CMK (cell line): ENCODE results near the gene SLC32A1.

Experiments used
- DNase-seq: peaks from one replicate; pipeline ENCODE4 v3.0.0-alpha.2; 2010; ENCODE audit warnings: low read depth

The SLC32A1 gene, protein sequence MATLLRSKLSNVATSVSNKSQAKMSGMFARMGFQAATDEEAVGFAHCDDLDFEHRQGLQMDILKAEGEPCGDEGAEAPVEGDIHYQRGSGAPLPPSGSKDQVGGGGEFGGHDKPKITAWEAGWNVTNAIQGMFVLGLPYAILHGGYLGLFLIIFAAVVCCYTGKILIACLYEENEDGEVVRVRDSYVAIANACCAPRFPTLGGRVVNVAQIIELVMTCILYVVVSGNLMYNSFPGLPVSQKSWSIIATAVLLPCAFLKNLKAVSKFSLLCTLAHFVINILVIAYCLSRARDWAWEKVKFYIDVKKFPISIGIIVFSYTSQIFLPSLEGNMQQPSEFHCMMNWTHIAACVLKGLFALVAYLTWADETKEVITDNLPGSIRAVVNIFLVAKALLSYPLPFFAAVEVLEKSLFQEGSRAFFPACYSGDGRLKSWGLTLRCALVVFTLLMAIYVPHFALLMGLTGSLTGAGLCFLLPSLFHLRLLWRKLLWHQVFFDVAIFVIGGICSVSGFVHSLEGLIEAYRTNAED

DNA sequence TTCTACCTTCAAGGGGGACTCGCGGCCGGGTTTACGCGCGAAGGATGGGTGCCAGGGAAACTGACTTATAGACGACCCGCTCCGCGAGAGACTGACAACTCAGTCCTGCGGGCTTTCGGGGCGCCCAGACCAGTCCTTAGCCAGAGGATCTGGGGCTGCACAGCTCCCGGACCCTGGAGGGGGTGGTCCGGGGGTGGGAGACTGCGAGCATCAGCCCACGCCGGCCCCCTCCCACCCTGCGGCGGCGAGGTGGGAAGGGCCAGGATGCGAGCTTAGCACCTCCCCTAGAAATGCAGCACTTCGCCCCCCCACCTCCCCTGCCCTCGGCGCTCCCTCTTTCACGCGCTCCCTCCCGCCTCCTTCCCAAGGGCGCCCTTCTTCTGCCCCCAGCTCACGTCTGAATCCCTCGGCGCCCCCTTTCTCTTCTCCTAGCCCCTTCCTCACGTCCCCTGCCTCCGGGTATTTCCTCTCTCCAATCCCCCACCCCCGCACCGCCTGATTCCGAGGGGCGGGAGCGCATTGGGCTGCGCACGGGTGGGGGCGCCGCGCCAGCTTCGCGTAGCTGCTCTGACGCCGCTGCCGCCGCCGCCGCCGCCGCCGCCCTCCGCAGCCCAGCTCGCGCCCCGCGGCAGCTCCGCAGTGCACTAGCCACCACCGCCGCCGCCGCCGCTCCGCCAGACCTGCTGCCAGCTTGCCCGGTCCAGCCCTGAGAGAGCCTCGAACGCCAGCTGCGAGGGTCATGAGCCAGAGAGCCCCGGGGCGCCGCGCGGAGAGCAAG, at the start of gene SLC32A1:
Gene SLC32A1, plus strand, starts transcription at position 639 of the 778 bp plus-strand sequence. CDS start 239 bp downstream, outside the sequence.
- no peak for DNase-seq

DNA sequence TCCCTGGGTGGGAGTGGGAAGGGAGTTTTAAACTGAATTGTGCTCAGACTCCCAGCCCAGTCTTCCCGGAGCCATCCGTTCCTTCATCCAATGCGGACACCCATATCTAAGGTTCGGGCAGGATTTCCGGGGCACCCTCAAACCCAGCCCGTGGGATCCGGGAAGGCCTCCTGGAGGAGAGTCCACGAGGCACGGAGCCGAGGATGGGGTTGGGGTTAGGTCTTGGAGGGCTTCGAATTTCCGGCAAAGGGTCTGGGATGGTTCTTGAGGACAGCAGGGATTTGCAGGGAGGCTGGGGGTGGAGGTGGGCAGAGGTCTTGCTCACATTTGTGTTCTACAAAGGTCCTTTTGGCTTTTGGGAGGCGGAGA, 49.5 kb upstream of the SLC32A1 start:
- no peak for DNase-seq

DNA sequence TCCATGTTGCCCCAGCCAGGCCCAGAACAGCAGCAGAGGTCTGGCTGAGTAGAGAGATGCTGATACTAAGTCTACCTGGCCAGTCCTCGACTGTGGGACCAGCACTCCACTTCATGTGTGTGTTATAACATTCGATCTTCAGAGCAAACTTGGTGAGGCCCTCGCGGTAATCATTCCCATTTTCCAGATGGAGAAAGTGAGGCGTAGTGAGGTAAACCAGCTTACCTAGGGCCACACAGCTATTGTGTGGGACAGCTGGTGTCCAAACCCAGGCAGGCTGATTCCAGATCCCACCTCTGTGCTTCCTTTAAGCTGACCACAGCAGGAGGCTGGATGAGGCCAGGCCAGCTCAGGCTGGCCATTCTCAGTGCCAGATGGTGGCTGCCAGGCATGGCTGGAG, 47.7 kb upstream of the SLC32A1 start:
- no peak for DNase-seq

DNA sequence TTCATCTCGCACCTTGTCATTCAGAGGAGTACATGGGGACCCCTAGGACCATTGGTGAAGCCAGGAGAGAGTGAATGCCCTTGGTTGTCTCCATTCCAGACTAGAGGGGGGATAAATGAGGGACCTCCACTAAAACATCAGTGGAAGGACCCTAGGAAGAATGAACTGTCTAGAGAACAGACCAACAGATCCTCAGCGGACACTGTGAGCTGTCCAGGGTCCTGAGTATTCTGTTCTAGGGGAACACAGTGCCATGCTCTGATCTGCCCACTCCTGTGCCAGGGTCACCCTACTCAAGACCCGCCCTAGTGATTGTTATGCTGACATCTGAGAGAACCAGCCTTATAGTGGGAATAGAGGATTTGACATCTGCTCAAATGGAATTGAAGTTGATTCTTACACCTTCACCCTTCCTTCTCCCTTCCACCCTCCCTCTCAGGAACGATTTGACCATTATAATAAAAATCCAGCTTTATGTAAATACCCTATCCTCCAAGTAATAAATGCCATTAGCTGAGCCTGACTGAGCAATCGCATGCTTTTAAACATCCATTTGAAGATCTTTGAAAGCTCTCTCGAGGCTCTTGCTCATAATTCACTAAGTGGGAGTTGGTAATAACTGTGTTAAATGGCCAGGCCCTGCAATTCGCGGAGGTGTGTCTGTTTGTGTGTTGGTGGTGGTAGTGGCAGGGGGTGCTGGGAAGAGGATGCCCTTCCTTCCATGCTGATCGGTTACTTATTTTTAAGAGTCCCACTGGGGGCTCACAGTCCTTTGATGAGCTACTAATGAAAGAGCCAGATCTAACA, 43.6 kb upstream of the SLC32A1 start:
- DNase-seq, result no peak

DNA sequence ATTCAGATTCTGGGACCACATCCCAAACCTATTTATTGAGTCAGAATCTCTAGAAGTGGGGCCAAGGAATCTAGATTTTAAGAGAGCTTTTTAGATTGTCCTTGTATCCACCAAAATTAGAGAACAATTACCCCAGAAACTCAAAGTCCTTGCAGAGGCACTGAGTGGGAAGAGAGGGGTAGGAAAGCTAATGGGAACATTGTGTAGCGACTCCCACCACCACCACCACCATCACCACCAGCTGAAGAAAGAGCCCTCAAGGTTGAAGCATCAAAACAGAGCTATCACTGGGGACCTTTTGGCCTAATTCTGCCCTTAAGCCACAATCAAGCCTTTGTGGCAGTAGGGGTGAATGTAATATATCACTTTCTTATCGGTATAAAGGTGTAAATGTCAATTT, 39.0 kb upstream of the SLC32A1 start:
- DNase-seq, result no peak

DNA sequence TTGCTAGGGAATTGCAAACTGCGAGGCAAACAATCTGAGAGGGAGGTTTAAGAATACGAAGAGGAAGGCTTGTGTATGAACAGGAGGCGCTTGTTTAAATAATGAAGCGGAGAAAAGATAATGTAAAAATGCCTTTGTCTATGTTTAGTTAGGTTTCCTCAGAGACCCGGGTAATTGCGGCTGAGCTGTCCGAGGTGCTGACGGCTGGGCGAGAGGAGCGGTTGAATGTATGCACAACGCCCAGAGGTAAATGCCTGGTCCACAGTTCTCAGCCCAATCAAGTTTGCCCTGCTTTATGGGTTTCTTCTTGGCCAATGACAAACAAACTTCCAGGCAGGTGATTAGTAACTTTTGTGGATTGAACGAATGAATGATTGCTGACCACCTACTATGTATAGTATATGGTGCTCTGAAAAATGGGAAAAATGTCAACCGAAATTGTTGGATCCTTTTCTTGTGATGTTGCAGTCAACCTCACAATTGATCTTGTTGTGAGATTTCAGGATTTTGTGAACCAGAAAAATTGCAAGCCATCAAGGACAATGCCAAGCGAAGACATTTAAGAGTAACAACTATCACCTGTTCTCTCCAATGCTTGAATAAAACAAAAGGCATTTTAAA, 38.3 kb upstream of the SLC32A1 start:
- no peak for DNase-seq

DNA sequence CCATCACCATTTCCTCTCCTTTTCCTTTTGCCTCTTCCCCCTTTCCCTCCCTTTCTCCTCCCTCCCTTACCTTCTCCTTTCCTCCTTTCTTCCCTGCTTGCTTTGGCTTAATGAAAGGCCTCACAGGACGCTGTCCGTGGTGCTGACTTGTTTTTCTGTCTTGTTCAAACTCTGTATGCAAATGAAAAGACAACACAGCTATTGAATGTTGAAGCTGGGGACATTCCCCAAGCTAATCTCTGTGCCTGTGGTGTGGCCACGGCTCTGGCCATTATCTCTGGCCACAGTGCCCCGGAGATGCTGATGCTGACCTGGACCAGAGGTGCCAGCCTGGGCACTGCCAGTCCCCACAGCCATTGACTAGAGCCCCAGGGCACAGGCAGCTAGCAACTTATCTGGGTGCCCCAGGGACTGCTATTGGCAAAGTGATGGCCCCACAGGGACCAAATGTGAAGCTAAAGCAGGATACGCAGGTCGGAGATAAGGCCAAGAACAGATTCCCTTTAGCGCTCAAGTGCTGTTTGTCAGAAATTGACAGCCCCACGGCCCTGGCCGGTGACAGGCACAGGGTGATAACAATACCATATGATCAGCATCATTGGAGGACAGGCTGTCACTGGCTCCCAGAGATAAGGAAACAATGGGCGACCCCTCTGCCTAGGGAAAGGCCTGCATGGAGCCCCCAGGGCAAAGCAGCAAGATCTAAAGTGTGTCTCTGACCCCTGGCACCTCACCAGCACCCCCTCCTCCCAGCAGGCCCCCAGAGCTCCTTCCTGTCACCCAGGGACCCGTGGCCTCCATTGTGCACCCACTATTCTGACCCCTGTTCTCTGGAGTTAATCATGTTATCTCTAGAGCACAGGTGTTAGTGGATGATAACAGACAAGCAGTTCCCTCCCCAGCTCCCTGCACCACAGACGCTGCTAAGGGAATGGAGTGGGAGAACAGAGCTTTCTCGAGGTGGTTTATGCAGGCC, 31.6 kb upstream of the SLC32A1 start:
- no peak for DNase-seq

DNA sequence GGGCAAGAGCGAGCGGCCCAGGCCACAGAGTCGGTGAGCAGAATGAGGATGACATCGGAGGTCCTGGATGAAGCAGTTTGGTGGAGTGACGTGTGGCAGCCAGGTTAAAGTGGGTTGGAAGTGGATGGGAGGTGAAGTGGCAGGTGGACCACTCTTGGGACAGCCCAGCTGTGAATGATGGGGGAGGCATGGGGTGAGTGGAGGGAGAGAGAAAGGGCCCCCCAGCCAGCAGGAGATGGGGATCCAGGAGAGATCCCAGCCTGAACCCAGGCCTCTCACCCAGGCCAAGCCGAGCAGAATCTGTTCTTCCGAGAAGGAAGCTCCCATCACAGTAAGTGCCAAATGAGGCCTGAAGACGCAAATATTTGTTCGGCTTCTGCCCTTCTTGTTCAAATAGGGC, 27.0 kb upstream of the SLC32A1 start:
- no peak for DNase-seq

DNA sequence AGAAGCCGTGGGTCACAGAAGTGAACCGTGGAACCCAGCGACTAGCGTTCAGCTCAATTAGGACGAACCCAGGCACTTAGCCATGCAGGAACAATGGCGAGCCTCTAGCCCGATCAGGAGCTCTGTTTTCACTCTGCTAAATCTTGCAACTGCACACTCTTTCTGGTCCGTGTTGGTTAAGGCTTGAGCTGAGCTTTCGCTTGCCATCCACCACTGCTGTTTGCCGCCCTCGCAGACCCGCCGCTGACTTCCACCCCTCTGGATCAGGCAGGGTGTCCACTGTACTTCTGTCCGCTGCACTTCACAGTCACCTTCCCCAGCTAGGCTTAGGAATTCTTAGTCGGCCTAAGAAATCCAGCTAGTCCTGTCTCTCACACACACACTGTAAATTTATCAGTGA, 25.7 kb upstream of the SLC32A1 start:
- DNase-seq, result no peak

DNA sequence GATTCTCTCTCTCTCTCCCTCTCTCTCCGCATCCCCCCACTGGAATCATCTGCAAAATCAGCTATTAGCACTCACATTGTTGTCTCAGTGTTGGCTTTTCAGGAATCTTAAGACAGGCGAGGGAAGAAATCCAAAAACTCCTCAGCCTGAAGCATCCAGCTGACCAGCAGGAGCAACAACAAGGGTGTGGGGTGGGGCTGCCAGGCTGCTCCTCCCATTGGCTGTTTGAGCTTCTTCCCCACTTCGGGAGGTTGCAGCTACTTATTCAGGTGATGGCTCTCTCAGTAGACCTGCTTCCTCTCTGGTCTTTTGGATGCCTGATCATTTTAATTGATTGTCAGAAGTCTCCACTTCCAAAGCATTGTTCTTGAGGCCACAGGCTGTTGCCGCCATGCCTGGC, 24.1 kb upstream of the SLC32A1 start:
- DNase-seq, result no peak

DNA sequence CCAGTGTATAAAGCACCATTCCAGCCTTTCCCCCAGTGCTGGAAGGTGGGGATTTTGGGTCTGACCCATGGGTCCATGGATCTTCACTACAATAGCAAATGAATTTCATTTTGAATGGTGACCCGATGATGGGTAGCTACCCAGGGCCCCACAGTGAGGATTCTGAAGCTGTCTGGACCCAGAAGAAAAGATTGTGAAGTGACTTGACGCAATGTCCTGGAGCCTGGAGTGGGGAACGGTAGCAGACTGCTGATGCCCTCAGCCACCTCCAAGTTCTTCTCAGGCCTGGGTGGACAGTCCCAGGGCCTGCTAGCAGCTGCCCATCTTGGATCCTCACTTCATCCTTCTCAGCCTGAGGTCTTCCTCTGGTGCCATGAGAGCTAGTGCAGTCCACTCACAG, 23.4 kb upstream of the SLC32A1 start:
- no peak for DNase-seq

DNA sequence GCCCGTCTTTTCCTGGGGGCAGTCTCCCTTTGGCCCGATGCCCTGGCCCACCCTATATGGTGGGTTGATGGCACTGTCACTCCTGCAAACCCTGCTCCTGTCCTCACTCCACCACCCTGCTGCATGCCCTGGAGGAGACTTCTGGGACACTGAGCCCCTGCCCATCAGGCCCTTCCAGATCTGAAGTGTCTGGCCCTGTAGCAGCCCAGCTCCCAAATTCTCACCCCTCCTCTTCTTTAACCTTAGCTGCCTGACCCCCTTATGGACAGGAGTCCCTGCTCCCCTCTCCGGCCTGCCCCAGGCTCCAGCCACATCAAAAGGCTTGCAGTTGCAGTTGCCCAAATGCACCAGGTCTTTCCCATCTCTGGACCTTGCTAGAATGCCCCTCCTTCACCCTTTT, 20.8 kb upstream of the SLC32A1 start:
- DNase-seq, result no peak

DNA sequence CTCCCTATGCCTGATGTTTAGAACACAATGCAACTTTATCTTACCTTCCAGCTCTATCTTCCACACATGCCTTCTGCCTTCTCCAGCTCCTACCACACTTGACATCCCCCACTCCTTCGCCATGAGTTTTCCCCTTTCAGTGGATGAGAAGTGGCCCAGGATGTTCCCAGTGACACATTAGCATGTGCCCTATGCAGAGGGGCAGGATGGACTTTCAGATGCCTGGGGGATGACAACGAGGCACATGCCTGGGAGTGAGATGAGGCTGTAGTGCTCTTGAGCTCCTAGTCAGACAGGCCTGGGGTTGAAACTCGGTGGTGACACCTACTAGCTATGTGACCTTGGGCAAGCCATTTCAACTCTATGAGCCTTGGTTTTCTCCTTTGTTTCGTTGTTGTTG, 20.1 kb upstream of the SLC32A1 start:
- DNase-seq, result no peak

DNA sequence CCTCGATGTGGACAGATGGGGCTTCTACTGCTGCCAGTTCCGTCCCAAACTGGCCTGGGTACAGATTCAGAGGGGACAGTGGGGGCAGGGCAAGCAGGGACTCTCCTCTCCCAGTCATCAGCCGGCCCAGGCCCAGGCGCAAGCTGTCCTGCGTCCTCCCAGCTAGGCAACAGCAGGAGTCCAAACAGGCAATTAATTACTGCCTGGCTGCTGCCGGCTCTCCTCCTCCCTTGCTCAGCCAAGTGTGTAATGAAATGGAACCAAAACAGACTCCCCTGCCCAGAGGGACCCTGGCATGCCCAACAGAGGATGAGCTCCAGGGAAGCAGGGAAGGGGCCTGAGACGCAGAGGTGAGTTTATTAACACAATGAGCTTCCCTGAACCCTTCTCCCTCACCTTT, 17.8 kb upstream of the SLC32A1 start:
- DNase-seq, result no peak

DNA sequence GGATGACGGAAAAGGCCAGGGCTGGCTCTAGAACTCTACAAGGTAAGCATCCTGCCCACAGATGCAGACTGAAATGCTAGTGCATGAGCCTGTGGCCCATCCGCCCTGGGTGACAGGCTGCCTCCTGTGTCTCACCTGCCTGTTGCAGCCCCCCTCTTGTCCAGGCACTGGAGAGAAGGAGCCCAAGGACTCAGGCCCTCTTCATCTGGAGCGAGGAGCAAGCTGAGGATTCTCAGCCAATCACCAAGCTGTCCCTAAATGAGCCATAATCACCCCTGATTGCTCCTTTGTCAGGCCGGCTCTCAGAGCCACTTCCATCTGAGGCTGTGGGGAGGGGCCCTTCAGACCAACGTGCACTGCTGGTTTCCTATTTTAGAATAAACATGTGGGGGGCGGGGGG, 10.0 kb upstream of the SLC32A1 start:
- DNase-seq, result no peak

DNA sequence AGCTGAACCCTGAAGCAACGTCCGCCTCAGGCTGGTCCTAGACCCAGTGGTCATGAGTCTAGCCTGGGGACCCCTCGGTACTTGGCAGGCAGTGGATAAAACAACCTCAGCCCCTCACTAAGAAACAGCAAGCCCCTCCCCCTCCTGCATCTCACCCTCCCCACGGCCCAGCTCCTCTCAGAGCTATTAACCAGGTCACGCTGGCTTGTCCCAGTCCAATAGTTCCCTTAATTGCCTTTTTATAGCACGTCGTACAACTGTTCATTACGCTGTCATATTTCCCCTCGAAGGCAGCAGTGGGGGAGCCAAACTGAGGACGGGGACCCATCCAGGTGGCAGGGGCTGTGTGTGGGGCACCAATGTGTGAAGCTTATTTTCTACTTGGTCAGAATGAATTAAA, 8.6 kb upstream of the SLC32A1 start:
- DNase-seq, result no peak

DNA sequence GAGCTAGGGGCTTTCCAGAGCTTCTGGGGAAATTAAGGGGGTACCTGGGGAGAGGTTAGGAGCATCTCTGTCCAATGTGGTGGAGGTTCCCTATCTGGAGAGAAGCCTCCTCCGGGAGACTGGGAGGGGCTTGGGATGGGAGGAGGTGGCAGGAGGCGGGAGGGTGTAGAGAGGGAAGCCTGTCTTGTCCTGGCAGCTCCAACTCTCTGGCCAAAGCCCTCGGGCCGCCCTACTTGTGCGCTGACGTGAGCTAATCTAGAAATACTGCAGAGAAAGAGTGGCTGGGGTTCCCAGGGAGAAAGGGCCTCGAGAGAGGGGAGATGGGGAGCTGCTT, 1.6 kb upstream of the SLC32A1 start:
- no peak for DNase-seq

DNA sequence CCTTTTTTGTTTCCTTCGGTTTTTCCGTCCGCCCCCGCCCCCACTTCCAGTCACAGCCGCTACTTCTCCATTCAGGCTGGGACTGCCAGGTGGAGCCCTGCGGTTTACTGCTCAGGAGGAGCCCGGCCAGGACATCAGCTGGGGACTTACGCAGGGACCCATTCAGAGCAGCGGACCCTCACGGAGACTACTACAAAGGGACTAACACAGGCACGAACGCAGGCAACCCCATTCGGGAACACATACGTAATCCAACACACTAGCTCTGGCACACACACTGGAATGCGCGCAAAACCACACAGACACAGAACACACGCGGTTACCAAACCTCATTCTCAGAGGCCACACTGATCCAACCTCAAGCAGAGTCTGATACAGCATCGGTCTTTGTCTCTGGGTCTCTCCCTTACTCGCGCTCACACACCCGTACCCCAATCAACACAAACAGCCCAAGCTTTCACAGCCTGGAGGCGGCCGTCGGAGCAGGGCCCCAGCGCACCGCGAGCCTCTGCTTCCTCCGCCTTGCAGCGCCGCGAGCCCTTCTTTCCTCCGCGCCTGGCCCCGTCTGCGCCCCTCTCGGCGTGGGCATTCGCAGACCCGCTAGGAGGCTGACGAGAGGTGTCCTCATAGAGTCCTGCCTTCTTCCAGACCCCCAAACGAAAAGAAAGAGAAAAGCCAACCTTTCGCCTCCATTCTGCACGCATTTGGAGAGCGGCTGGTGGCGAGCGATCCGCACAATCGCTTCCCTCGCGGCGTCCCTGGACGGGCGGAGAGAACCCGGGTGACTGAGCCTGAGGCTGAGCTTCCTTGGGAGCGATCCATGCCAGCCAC, 1.1 kb upstream of the SLC32A1 start:
- no peak for DNase-seq

DNA sequence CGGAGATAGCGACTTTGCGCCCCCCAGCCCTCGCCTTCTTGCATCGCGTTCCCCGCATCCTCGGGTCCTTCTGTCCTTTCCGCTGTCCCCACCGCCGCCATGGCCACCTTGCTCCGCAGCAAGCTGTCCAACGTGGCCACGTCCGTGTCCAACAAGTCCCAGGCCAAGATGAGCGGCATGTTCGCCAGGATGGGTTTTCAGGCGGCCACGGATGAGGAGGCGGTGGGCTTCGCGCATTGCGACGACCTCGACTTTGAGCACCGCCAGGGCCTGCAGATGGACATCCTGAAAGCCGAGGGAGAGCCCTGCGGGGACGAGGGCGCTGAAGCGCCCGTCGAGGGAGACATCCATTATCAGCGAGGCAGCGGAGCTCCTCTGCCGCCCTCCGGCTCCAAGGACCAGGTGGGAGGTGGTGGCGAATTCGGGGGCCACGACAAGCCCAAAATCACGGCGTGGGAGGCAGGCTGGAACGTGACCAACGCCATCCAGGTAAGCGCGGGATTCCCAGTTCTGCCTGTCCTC, 401 bp downstream of the SLC32A1 start:
- DNase-seq, result no peak
